Sigmoid colon (tissue), 4 donors: ENCODE results near the gene WIF1.

Source experiments
- EP300 ChIP-seq, 4 donors: sonication (generic); formaldehyde crosslinking; IDR thresholded peaks; one replicate each; pipeline ENCODE4 v1.6.1; 2017; ENCODE audit warnings: antibody characterized with exemption in 4 of 4
- POLR2A ChIP-seq, 2 donors: fragments of 450-650 bp; IDR thresholded peaks; one replicate each; pipeline ENCODE4 v1.6.1; 2016; ENCODE audit warnings: antibody characterized with exemption in 2 of 2, mild to moderate bottlenecking in 2 of 2, moderate library complexity in 2 of 2
- POLR2AphosphoS5 ChIP-seq, 4 donors: sonication (generic); formaldehyde crosslinking; IDR thresholded peaks; one replicate each; pipeline ENCODE4 v1.6.1; 2017; ENCODE audit warnings: antibody characterized with exemption in 4 of 4
- TF ChIP-seq, protein P1 (sequence below), 4 experiments: fragments of 450-650 bp in 3 of 4; fragments of 200-600 bp in 1 of 4; IDR thresholded peaks; one replicate each; pipeline ENCODE4 v1.5.1; 2016 to 2019; ENCODE audit warnings: antibody characterized with exemption in 4 of 4, mild to moderate bottlenecking in 3 of 4, moderate library complexity in 2 of 4

GRCh38 chr12:65010437-65010836 lies 110.7 kb downstream of the WIF1 start:
- no peak for TF ChIP-seq POLR2A (IDR thresholded peaks at IDR 0.05)
- TF ChIP-seq POLR2AphosphoS5 (IDR thresholded peaks at IDR 0.05): no peak
- TF ChIP-seq, protein P1, sequence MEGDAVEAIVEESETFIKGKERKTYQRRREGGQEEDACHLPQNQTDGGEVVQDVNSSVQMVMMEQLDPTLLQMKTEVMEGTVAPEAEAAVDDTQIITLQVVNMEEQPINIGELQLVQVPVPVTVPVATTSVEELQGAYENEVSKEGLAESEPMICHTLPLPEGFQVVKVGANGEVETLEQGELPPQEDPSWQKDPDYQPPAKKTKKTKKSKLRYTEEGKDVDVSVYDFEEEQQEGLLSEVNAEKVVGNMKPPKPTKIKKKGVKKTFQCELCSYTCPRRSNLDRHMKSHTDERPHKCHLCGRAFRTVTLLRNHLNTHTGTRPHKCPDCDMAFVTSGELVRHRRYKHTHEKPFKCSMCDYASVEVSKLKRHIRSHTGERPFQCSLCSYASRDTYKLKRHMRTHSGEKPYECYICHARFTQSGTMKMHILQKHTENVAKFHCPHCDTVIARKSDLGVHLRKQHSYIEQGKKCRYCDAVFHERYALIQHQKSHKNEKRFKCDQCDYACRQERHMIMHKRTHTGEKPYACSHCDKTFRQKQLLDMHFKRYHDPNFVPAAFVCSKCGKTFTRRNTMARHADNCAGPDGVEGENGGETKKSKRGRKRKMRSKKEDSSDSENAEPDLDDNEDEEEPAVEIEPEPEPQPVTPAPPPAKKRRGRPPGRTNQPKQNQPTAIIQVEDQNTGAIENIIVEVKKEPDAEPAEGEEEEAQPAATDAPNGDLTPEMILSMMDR (IDR thresholded peaks at IDR 0.05): no peak
- no peak for TF ChIP-seq EP300 (IDR thresholded peaks at IDR 0.05)
